Measurements from ENCODE around the gene UTRN.

- TF ChIP-seq ZNF384 (IDR thresholded peaks at IDR 0.05) (no peak), HDGF (IDR thresholded peaks at IDR 0.05; ENCODE audit: borderline replicate concordance) (no peak), SUZ12 (IDR thresholded peaks at IDR 0.05) (no peak), TARDBP (IDR thresholded peaks at IDR 0.05) (no peak), FOXK2 (IDR thresholded peaks at IDR 0.05) (no peak), FOXA1 (IDR thresholded peaks at IDR 0.05) (no peak), SP1 (IDR thresholded peaks at IDR 0.05) (no peak), LEF1 (IDR thresholded peaks at IDR 0.05; ENCODE audit: borderline replicate concordance) (no peak)
Measured at GRCh38 chr6:144262470-144263369, 22.4 kb upstream of the UTRN start.
